Stimulated activated CD4-positive, alpha-beta T cell treated with anti-CD3 and anti-CD28 coated beads, Interleukin-4, amount 100 ng/mL, for 4 hours (primary cell): ENCODE data around the gene MPRIP.
"Not testable (repeated sequence)": the region's sequence is repeated elsewhere in the genome, so short reads cannot be mapped to it uniquely, and the experiment has no call there.

Experiments
- DNase-seq, 2 experiments: peaks; one replicate each; pipeline ENCODE4 v3.0.0-alpha.2; 2020

Gene MPRIP

GRCh38 chr17:17153071-17153470, 110.8 kb downstream of the MPRIP start:
- no peak for DNase-seq

- no peak for DNase-seq
These were observed 111.5 kb downstream of the MPRIP start for GRCh38 chr17:17153709-17154108.

- DNase-seq, result no peak
These were observed 112.3 kb downstream of the MPRIP start for GRCh38 chr17:17154556-17154955.

DNA sequence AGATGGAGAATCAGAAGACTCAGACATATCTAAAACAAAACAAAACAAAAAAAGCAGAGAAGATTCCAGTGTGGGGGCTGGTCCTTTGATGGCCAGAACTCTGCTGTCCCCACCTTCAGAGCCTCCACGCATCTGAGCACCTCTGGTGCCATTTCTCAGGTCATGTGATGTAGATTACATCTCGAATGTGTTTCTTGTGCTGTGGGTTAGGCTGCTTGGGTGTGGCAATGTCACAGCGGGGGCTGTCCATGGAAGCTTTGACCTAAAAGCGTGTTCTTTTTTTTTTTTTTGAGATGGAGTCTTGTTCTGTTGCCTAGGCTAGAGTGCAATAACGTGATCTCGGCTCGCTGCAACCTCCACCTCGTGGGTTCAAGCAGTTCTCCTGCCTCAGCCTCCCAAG, 112.7 kb downstream of the MPRIP start:
- no peak for DNase-seq

DNA sequence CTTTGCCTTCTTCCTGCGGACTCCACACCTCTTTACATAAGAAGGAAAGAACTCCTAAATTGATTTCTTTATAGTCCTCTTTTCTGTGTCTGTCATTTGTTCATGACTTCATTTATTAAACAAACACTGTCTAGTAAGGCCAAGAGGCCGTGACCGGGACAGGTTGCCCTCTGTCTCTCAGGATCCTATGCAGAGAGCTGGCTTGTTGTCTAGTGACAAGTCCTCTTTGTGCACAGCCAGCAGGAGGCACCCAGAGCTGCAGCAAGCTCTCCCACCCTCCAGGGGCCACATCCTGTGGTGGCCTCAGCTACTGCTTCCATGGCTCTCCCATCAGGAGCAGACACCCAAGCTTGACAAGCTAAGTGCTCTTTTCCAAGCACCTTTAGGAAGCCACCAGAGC, 113.3 kb downstream of the MPRIP start:
- no peak for DNase-seq

DNA sequence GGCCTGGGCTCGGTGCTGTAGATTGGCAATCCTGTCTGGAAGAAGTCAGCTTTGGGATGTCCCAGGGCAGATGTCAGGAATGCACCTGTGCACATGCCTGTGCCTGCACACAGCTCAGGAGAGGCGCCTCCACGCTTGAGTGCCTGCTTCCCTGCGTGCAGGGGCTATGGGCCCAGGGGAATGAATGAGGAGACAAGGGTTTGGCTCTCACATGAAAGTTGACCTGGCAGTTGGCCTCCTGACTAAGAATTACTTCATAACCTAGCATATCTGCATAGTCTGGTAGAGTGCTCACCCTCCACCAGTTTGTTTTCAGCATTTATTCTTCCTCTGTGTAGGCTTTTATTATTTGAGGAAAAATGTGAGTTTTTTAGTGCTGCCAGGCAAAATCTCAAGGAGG, 113.8 kb downstream of the MPRIP start:
- no peak for DNase-seq

- no peak for DNase-seq
These were observed 114.3 kb downstream of the MPRIP start for GRCh38 chr17:17156511-17156910.

- no peak for DNase-seq
These were observed 114.8 kb downstream of the MPRIP start for GRCh38 chr17:17157041-17157440.

DNA sequence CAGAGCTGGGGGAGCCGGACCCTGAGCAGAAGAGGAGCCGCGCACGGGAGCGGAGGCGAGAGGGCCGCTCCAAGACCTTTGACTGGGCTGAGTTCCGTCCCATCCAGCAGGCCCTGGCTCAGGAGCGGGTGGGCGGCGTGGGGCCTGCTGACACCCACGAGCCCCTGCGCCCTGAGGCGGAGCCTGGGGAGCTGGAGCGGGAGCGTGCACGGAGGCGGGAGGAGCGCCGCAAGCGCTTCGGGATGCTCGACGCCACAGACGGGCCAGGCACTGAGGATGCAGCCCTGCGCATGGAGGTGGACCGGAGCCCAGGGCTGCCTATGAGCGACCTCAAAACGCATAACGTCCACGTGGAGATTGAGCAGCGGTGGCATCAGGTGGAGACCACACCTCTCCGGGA, 116.2 kb downstream of the MPRIP start:
- DNase-seq, result not testable (repeated sequence)

GRCh38 chr17:17159571-17159970, 117.3 kb downstream of the MPRIP start:
- DNase-seq, result no peak

- no peak for DNase-seq
These were observed 118.9 kb downstream of the MPRIP start for GRCh38 chr17:17161121-17161520.

DNA sequence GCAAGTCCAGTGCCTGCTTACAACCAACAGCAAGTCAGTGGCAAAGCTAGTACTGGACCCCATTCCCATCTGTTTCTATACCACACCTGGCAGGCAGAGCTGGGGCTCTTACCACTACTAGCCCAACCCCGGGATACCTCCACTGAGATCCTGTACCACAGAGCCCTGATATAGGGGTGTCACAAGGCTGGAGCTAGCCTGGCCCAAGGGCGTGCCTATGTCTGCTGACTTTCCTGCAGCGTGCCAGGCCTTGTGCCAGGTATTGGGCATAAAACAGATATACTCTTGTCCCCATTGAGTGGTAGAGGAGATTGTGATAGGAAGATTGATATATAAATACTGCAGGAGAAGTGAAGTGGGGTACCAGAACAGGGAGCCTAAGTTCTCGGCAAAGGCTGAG, 119.5 kb downstream of the MPRIP start:
- no peak for DNase-seq

GRCh38 chr17:17164156-17164555, 121.9 kb downstream of the MPRIP start:
- DNase-seq, result no peak

GRCh38 chr17:17164676-17165075, 122.4 kb downstream of the MPRIP start:
- no peak for DNase-seq

DNA sequence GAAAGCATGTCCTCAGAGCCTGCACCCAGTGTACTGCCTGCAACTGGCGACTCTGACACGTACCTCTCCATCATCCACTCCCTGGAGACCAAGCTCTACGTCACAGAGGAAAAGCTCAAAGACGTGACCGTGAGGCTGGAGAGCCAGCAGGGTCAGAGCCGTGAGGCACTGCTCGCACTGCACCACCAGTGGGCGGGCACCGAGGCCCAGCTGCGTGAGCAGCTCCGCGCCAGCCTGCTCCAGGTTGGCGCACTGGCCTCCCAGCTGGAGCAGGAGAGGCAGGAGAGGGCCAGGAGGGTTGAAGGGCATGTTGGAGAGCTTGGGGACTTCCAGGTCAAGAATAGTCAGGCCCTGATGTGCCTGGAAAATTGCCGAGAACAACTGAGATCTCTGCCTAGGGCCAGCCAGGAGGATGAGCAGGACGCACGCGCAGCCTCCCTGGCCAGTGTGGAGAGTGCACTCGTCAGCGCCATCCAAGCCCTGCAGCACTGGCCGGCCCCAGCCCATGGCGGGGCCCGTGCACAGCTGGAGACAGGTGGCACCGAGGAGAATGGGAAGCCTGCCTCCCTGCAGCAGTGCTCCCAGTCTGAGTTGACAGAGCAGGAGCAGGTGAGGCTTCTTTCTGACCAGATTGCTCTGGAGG, 123.5 kb downstream of the MPRIP start:
- DNase-seq, result no peak

DNA sequence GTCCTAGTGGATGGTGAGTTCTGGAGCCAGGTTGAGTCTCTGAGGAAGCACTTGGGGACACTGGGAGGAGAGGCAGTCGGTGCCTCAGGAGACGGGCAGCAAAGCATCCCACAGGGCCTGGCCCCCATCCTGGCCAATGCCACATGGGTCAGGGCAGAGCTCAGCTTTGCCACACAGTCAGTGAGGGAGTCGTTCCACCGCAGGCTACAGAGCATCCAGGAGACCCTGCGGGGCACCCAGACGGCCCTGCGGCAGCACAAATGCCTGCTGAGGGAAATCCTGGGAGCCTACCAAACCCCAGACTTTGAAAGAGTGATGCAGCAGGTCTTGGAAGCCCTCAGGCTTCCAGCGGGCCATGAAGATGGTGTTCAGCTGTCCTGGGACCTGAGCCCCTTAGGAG, 124.2 kb downstream of the MPRIP start:
- DNase-seq, result no peak

DNA sequence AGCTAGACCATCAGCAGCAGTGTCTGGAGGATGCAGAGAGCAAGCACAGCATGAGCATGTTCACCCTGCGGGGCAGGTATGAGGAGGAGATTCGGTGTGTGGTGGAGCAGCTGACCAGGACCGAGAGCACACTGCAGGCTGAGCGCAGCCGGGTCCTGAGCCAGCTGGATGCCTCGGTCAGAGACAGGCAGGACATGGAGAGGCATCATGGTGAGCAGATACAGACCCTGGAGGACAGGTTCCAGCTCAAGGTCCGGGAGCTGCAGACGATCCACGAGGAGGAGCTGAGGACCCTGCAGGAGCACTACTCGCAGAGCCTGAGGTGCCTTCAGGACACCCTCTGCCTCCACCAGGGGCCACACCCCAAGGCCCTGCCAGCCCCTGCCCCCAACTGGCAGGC, 125.1 kb downstream of the MPRIP start:
- no peak for DNase-seq

DNA sequence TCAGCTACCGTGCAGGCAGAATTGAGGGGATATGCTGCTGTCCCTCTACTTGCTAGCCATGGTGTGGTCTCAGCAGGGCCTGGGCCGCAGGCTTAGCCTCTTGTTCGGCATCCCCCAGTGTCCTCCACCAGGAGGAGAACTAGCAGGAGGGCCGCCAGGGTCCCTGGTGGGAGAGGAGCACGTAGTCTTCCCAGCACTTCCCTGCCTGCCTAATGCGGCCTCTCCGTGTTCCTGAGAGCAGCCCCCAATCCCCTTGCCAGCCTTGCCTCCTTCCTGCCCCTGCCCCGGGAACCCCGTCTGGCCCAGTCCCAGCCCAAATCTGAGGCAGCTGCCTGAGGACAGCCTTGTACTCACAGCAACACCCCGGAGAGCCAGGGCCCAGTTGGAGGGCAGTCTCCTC, 125.7 kb downstream of the MPRIP start:
- DNase-seq, result no peak

DNA sequence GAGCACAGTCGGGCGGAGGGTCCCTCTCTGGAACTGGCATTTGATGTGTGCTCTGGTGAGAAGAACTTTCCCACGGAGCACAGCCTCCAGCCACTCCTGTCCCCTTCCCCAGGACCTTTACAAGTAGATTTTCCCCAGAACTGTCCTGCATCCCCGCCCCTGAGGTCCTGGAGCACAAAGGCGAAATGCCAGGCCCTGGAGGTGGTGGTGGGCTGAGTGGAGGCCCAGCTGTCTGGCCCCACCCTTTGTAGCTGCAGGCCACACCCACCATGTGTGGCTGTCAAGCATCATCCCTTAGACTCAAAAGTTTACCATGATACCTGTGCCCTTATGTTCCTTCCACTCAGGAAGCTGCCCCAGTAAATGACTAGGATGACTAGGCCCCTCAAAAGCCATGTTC, 126.1 kb downstream of the MPRIP start:
- DNase-seq, result no peak

GRCh38 chr17:17169396-17169795, 127.1 kb downstream of the MPRIP start:
- no peak for DNase-seq

- no peak for DNase-seq
These were observed 128.2 kb downstream of the MPRIP start for GRCh38 chr17:17170346-17170985.

DNA sequence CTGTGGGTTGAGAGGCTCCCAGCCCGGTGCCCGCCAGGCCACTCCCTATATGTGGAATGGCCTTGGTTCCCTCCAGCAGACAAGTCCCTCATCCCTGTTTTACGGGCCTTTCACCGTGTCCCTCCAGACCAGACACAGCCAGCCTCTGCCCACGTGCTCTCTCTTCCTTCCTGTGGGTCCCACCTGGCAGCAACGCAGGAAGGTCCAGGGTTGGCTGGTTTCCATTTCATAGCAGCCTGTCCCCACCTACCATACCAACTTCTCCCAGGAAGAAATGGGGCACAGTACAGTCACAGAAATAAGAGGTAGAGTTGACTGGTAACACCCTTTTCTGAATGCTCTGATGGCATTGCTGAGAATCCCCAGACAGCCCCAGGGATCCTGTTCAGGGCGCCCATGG, 128.9 kb downstream of the MPRIP start:
- no peak for DNase-seq

GRCh38 chr17:17172001-17172939, 130.0 kb downstream of the MPRIP start:
- no peak for DNase-seq

GRCh38 chr17:17172990-17173389, 130.7 kb downstream of the MPRIP start:
- DNase-seq, result no peak
